ENCODE results near the gene SPRED2. TPM values are rescaled to one million over a fixed set of nuclear protein-coding genes. Genes with fewer than 3 reads are reported as not detected.

The SPRED2 gene
- total RNA-seq, 1 donor from 2014 or later = 46.3 TPM

GRCh38 chr2:65450393-65450792 is 18.0 kb upstream of the SPRED2 start:
- Mint-ChIP-seq H3K27ac (ENCODE audit: unreplicated experiment) (no peak overlapping the region), H3K4me1 (ENCODE audit: unreplicated experiment) (no peaks in the 10 kb centered on the region), H3K27me3 (ENCODE audit: unreplicated experiment) (peaks cover 6% of the 10 kb centered on the region), H3K9me3 (ENCODE audit: unreplicated experiment) (peaks cover 8% of the 10 kb centered on the region), H3K36me3 (ENCODE audit: unreplicated experiment) (no peaks in the 10 kb centered on the region), H3K4me3 (ENCODE audit: unreplicated experiment) (no peak overlapping the region)
- DNase-seq (ENCODE audit: extremely low spot score, unreplicated experiment) = no peak
- TF ChIP-seq CTCF (IDR thresholded peaks at IDR 0.05) = no peak

- H3K27me3 Mint-ChIP-seq (ENCODE audit: unreplicated experiment) = no peaks in the 10 kb centered on the region
- no peaks in the 10 kb centered on the region for H3K4me1 Mint-ChIP-seq (ENCODE audit: unreplicated experiment)
- H3K9me3 Mint-ChIP-seq (ENCODE audit: unreplicated experiment) = peaks cover 8% of the 10 kb centered on the region
- H3K36me3 Mint-ChIP-seq (ENCODE audit: unreplicated experiment) = no peaks in the 10 kb centered on the region
- no peak for TF ChIP-seq CTCF (IDR thresholded peaks at IDR 0.05)
- DNase-seq (ENCODE audit: extremely low spot score, unreplicated experiment) = no peak
- no peak overlapping the region for H3K4me3 Mint-ChIP-seq (ENCODE audit: unreplicated experiment)
- H3K27ac Mint-ChIP-seq (ENCODE audit: unreplicated experiment) = no peak overlapping the region
Measured at GRCh38 chr2:65443509-65444186, 11.2 kb upstream of the SPRED2 start.

GRCh38 chr2:65442420-65443020 is 10.1 kb upstream of the SPRED2 start:
- peaks cover 1% of the 10 kb centered on the region for H3K9me3 Mint-ChIP-seq (ENCODE audit: unreplicated experiment)
- no peaks in the 10 kb centered on the region for H3K36me3 Mint-ChIP-seq (ENCODE audit: unreplicated experiment)
- no peak overlapping the region for H3K27ac Mint-ChIP-seq (ENCODE audit: unreplicated experiment)
- no peaks in the 10 kb centered on the region for H3K27me3 Mint-ChIP-seq (ENCODE audit: unreplicated experiment)
- DNase-seq (ENCODE audit: extremely low spot score, unreplicated experiment) = no peak
- TF ChIP-seq CTCF (IDR thresholded peaks at IDR 0.05) = no peak
- no peak overlapping the region for H3K4me3 Mint-ChIP-seq (ENCODE audit: unreplicated experiment)
- peaks cover 5% of the 10 kb centered on the region for H3K4me1 Mint-ChIP-seq (ENCODE audit: unreplicated experiment)

GRCh38 chr2:65438137-65438899 is 5.9 kb upstream of the SPRED2 start:
- Mint-ChIP-seq H3K9me3 (ENCODE audit: unreplicated experiment) (no peaks in the 10 kb centered on the region), H3K4me3 (ENCODE audit: unreplicated experiment) (no peak overlapping the region), H3K4me1 (ENCODE audit: unreplicated experiment) (peaks cover 16% of the 10 kb centered on the region), H3K27ac (ENCODE audit: unreplicated experiment) (no peak overlapping the region), H3K36me3 (ENCODE audit: unreplicated experiment) (no peaks in the 10 kb centered on the region), H3K27me3 (ENCODE audit: unreplicated experiment) (no peaks in the 10 kb centered on the region)
- no peak for DNase-seq (ENCODE audit: extremely low spot score, unreplicated experiment)
- TF ChIP-seq CTCF (IDR thresholded peaks at IDR 0.05) = no peak

Measured in osteocyte (in vitro differentiated cells).